Hepatocyte (in vitro differentiated cells): ENCODE results near the gene LRRC32.

Experiments used
- EZH2phosphoT487 ChIP-seq: fragments of 200-600 bp; sonication (generic); IDR thresholded peaks from one replicate; pipeline ENCODE4 v1.6.1; 2018; ENCODE audit warnings: antibody characterized with exemption, mild to moderate bottlenecking, low read depth, moderate library complexity; ENCODE audit not compliant: unreplicated experiment, severe bottlenecking
- TF ChIP-seq, protein P1 (sequence below): fragments of 200-600 bp; sonication (generic); IDR thresholded peaks from 2 replicates; pipeline ENCODE4 v1.5.1; 2016; ENCODE audit warnings: antibody characterized with exemption, mild to moderate bottlenecking; ENCODE audit not compliant: poor library complexity

DNA sequence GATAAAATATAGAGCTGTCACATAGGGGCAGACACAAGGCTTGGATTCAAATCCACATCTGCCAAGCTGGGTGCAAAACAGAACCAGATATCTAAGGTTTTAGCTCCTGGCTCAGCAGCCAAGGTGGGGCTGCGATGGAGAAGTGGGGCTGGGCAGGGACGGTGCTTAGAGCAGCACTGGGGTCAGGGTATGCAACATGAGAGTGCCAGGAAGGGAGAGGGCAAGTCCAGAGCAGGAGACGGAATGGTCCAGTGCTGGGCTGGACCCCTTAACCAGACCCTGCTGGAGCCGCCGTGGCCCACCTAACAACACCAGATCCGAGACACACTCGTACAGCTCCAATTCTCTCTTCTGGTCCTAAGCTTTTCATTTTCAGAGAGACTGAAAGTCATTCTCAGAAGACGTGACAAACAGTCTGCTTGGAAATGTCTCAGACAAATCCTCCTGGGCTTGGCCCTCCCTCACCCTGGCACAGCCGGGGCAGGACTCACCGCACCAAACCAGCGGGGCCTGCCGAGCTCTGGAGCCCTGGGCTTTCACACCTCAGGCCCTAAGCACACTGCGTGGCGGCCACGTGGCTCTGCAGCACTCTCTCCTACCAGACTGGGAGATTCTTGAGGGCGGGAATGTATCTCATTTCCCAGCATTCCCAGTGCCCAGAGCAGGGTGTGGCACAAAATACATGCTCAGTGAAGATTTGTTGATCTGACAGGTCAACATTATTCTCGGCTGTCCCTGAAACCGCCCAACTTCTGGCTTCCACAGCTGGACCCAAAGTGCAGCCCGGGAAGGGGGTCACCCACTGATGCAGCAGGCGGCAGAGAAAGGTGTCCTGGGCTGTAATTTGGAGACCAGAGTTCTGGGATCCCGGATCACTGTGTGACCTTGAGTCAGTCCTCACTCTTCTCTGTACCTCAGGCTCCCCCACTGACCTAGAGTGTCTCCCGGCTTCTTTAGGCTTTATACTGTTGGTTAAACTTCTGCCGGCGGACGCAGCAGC lies 11.6 kb downstream of the LRRC32 start:
- TF ChIP-seq, protein P1, sequence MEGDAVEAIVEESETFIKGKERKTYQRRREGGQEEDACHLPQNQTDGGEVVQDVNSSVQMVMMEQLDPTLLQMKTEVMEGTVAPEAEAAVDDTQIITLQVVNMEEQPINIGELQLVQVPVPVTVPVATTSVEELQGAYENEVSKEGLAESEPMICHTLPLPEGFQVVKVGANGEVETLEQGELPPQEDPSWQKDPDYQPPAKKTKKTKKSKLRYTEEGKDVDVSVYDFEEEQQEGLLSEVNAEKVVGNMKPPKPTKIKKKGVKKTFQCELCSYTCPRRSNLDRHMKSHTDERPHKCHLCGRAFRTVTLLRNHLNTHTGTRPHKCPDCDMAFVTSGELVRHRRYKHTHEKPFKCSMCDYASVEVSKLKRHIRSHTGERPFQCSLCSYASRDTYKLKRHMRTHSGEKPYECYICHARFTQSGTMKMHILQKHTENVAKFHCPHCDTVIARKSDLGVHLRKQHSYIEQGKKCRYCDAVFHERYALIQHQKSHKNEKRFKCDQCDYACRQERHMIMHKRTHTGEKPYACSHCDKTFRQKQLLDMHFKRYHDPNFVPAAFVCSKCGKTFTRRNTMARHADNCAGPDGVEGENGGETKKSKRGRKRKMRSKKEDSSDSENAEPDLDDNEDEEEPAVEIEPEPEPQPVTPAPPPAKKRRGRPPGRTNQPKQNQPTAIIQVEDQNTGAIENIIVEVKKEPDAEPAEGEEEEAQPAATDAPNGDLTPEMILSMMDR, result no peak
- no peak for TF ChIP-seq EZH2phosphoT487
